GM21360 (cell line): ENCODE data around the gene CDHR2.

Experiments used
- ATAC-seq: cut with Tn5 transposase; IDR thresholded peaks from one replicate; pipeline ENCODE4 v1.9.1; 2021; ENCODE audit warnings: mild to moderate bottlenecking, moderate library complexity; ENCODE audit not compliant: unreplicated experiment

Gene CDHR2

GRCh38 chr5:176548967-176549444 lies at the start of gene CDHR2:
Gene CDHR2 (plus strand): TSS chr5:176549342. CDS start chr5:176565353, 16,011 bp downstream.
- ATAC-seq = no peak

GRCh38 chr5:176500511-176500910 lies 48.6 kb upstream of the CDHR2 start:
- ATAC-seq = no peak

- ATAC-seq = no peak
Observed at GRCh38 chr5:176501333-176501732, 47.8 kb upstream of the CDHR2 start.

- ATAC-seq = no peak
Observed at GRCh38 chr5:176503496-176503895, 45.6 kb upstream of the CDHR2 start.

GRCh38 chr5:176507911-176508310 lies 41.2 kb upstream of the CDHR2 start:
- no peak for ATAC-seq

GRCh38 chr5:176508603-176509002 lies 40.5 kb upstream of the CDHR2 start:
- no peak for ATAC-seq

- no peak for ATAC-seq
Observed at GRCh38 chr5:176513788-176514187, 35.4 kb upstream of the CDHR2 start.

- no peak for ATAC-seq
Observed at GRCh38 chr5:176514244-176514950, 34.7 kb upstream of the CDHR2 start.

- no peak for ATAC-seq
Observed at GRCh38 chr5:176515396-176515795, 33.7 kb upstream of the CDHR2 start.

GRCh38 chr5:176517053-176517661 lies 32.0 kb upstream of the CDHR2 start:
- no peak for ATAC-seq

- no peak for ATAC-seq
Observed at GRCh38 chr5:176519810-176520720, 29.1 kb upstream of the CDHR2 start.

GRCh38 chr5:176521286-176521685 lies 27.9 kb upstream of the CDHR2 start:
- ATAC-seq = no peak

GRCh38 chr5:176521699-176522263 lies 27.4 kb upstream of the CDHR2 start:
- ATAC-seq = no peak

- no peak for ATAC-seq
Observed at GRCh38 chr5:176524138-176524537, 25.0 kb upstream of the CDHR2 start.

GRCh38 chr5:176524987-176525386 lies 24.2 kb upstream of the CDHR2 start:
- no peak for ATAC-seq

- ATAC-seq = no peak
Observed at GRCh38 chr5:176525677-176526076, 23.5 kb upstream of the CDHR2 start.

GRCh38 chr5:176526462-176526861 lies 22.7 kb upstream of the CDHR2 start:
- no peak for ATAC-seq

GRCh38 chr5:176527246-176528222 lies 21.6 kb upstream of the CDHR2 start:
- no peak for ATAC-seq

- ATAC-seq = no peak
Observed at GRCh38 chr5:176528301-176528700, 20.8 kb upstream of the CDHR2 start.

- ATAC-seq = no peak
Observed at GRCh38 chr5:176528761-176529115, 20.4 kb upstream of the CDHR2 start.
